ENCODE measurements around the gene TENT5C. TPM values are rescaled to one million over a fixed set of nuclear protein-coding genes. Genes with fewer than 3 reads are reported as not detected.

TENT5C gene
- total RNA-seq, 1 donor from 2014 or later = 0.53 TPM

DNA sequence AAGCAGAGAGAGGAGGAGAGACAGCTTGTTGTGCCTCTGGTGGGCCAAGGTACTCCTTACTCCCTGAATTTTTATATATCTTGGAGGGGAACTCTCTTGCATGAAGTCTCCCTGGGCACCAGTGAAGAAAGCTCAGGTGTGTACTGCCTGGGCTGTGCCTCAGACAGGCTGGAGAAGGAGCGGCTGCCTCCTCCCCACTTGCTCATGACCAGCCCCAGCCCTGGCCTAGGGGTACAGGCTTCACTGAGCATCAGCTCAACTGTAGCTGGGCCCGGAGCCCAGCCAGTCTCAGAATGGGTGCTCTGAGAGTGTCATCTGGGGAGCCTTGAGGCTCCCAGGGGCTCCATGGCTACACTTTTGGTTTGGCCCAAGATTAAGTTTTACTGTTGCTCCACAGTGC lies 44.8 kb upstream of the TENT5C start:
- TF ChIP-seq, protein P1, sequence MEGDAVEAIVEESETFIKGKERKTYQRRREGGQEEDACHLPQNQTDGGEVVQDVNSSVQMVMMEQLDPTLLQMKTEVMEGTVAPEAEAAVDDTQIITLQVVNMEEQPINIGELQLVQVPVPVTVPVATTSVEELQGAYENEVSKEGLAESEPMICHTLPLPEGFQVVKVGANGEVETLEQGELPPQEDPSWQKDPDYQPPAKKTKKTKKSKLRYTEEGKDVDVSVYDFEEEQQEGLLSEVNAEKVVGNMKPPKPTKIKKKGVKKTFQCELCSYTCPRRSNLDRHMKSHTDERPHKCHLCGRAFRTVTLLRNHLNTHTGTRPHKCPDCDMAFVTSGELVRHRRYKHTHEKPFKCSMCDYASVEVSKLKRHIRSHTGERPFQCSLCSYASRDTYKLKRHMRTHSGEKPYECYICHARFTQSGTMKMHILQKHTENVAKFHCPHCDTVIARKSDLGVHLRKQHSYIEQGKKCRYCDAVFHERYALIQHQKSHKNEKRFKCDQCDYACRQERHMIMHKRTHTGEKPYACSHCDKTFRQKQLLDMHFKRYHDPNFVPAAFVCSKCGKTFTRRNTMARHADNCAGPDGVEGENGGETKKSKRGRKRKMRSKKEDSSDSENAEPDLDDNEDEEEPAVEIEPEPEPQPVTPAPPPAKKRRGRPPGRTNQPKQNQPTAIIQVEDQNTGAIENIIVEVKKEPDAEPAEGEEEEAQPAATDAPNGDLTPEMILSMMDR (IDR thresholded peaks at IDR 0.05; ENCODE audit: insufficient read depth, low read length, severe bottlenecking) = no peak
- no peak for FAIRE-seq

DNA sequence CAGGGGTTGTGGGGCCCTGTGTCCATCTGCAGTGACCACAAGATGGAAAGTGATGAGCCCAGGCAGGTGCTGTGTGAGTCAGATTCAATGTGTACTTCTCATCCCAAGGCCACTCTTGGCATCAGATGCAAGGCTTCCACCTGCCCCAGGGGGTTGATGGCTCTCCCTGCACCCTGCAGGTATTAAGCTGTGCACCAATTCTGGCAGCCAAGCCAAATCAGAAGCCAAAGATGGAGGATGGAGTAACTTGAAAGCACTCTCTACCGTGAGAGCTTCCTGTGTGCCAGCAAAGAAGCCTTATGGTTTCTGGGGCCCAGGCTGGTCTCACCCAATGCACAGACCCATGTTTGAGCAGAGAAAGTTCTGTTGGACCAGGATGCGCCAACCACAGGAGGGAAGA lies 44.3 kb upstream of the TENT5C start:
- DNase-seq (ENCODE audit: low read depth) (no peak), FAIRE-seq (no peak)
- Histone ChIP-seq H3K4me3 (ENCODE audit: low read depth, low read length) (no peak overlapping the region), H3K27me3 (ENCODE audit: control insufficient read depth, insufficient read depth, low read length) (peaks cover 2% of the 10 kb centered on the region), H3K36me3 (ENCODE audit: control insufficient read depth, insufficient read depth, low read length) (no peaks in the 10 kb centered on the region)
- TF ChIP-seq, protein P1 (IDR thresholded peaks at IDR 0.05; ENCODE audit: insufficient read depth, low read length, severe bottlenecking) = no peak

More for the DNA sequence above, 44.8 kb upstream of the TENT5C start:
- Histone ChIP-seq H3K36me3 (ENCODE audit: control insufficient read depth, insufficient read depth, low read length) (no peaks in the 10 kb centered on the region), H3K27me3 (ENCODE audit: control insufficient read depth, insufficient read depth, low read length) (peaks cover 2% of the 10 kb centered on the region), H3K4me3 (ENCODE audit: low read depth, low read length) (no peak overlapping the region)
- DNase-seq (ENCODE audit: low read depth) = no peak

DNA sequence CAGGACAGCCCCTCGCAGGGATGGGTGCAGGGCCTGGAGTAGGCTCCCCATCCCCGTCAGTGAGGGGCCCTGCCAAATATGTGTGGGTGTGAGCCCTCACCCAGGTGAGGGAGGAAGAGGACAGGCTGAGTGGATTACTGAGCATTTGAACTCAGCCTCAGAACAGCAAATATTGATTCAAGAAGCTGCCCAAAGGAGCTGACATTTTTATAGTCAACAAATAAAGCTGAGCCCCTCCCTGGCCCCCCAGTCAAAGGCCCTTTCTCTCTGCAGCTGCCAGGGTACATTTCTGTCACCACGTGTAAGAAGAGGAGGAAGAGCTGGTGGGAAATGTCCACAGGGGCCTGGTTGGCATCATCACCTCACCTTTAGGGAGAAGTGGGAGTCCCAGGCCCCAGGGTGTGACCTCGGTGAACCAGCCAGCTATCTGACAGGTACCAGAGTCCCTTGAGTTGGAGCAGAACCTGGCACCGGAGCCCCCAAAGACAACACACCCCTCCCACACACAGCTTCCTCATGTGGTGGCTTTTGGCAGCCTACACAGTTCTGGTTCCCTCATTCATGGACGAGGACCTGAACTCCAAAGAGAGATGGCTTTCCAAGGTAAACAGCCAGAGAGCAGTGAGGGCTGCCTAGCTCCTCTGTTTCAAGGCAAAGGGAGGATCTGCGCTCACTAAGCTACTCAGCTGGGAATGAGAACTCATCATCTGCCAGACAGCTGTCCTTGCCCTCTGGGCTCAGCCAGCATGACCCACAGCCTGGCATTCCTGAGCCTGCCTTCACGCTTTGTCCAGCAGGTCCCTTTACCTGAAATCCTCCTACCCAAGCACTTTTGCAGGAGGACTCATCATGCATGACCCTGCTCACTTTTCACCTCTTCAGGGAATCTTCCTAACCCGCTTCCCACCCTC lies 43.0 kb upstream of the TENT5C start:
- TF ChIP-seq, protein P1 (IDR thresholded peaks at IDR 0.05; ENCODE audit: insufficient read depth, low read length, severe bottlenecking) = no peak
- DNase-seq (ENCODE audit: low read depth) = no peak
- no peak for FAIRE-seq
- H3K4me3 ChIP-seq (ENCODE audit: low read depth, low read length) = no peak overlapping the region
- peaks cover 2% of the 10 kb centered on the region for H3K27me3 ChIP-seq (ENCODE audit: control insufficient read depth, insufficient read depth, low read length)
- no peaks in the 10 kb centered on the region for H3K36me3 ChIP-seq (ENCODE audit: control insufficient read depth, insufficient read depth, low read length)

DNA sequence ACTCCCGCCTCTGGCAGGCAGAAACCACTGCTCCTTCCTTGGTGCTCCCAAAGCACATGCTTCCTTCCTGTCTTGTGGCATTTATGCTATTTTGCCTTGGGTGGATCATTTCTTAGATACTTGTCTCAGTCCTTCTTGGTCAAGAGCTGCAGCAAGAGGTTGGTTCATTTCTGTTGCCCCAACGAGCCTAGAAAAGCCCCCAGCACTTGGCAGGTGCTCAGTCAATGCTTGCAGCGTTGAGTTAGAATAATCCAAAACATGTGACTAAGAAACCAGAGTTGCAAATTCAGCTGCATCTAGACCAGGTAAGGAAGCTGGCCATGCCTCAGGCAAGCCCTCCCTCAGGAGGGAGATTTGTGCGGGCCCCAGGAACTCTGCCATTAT lies 42.4 kb upstream of the TENT5C start:
- FAIRE-seq = no peak

DNA sequence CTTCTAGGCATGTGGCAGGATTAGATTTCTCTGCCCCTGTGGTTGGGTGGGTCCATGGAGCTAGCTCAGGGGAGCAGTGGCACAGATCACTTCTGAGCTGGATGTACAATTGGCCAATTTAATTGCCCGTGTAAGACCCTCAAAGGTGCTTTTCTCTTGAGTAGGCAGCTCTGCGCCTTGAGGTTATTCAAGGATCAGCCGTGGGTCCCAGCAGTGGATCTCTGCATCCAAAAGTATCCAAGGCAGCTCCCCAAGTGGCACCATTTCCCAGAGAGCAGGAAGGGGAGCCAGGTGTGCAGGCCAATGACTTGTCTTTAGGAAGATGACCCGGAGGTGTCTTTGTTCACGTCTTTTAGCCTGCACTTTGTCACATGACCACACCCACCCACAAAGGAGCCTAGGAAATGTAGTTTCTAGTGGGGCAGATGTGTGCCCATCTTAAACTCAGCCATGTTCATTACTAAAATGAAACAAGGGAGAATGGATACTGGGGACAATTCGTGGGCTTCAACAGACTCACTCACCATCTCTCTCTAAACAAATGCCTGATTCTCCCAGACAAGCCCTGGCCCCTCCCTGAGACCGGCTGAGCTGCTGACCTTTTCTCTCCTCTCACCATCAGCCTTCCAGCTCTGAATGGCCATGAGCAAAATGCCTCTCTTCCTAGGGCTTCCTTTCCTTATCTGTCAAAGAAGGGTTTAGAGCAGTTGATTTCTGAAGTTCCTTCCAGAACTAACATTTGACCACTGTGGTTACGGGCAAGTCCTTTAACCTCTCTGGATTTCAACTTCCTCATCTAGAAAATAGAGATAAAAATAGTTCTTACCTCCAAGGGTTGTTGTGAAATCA lies 41.4 kb upstream of the TENT5C start:
- Histone ChIP-seq H3K36me3 (ENCODE audit: control insufficient read depth, insufficient read depth, low read length) (no peaks in the 10 kb centered on the region), H3K27me3 (ENCODE audit: control insufficient read depth, insufficient read depth, low read length) (peaks cover 2% of the 10 kb centered on the region), H3K4me3 (ENCODE audit: low read depth, low read length) (no peak overlapping the region)
- TF ChIP-seq, protein P1 (IDR thresholded peaks at IDR 0.05; ENCODE audit: insufficient read depth, low read length, severe bottlenecking) = no peak
- FAIRE-seq (no peak), DNase-seq (ENCODE audit: low read depth) (no peak)

More for the DNA sequence above, 42.4 kb upstream of the TENT5C start:
- no peaks in the 10 kb centered on the region for H3K36me3 ChIP-seq (ENCODE audit: control insufficient read depth, insufficient read depth, low read length)
- H3K4me3 ChIP-seq (ENCODE audit: low read depth, low read length) = no peak overlapping the region
- DNase-seq (ENCODE audit: low read depth) = no peak
- TF ChIP-seq, protein P1 (IDR thresholded peaks at IDR 0.05; ENCODE audit: insufficient read depth, low read length, severe bottlenecking) = no peak
- peaks cover 2% of the 10 kb centered on the region for H3K27me3 ChIP-seq (ENCODE audit: control insufficient read depth, insufficient read depth, low read length)
